Measurements from ENCODE around the gene ST13.

The ST13 gene

DNA sequence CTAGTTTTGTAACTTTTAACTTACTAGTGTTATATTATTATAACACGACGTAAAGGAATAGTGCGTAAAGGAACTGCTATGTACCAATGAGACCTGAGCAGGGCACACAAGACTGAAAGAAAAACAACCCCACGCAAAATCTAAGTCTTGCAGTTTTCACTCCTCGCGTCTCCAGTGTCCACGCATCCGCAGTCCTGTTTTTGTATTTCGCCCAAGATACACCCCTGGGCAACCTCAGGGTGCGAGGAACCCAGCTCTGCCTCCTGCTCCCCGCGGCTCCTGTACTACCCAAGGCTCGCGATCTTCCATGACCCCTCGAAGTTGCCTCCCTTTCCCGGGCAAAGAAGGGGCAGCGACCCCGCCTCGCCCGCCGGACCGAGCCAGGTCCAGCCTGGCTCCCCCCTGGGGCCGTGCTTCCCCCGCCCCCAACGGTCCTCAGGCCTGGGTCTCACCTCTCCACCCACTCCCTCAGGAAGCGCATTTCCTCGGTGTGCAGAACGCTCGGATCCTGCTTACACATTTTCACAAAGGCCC, 393 bp downstream of the ST13 start (continued):
- no peak for TF ChIP-seq SETDB1 (IDR thresholded peaks at IDR 0.05; ENCODE audit: insufficient read length, low read length)
- TF ChIP-seq GLI2 (tag by site-specific recombination; IDR thresholded peaks at IDR 0.05; ENCODE audit: borderline replicate concordance, low read depth) = no peak
- TF ChIP-seq, protein P1, sequence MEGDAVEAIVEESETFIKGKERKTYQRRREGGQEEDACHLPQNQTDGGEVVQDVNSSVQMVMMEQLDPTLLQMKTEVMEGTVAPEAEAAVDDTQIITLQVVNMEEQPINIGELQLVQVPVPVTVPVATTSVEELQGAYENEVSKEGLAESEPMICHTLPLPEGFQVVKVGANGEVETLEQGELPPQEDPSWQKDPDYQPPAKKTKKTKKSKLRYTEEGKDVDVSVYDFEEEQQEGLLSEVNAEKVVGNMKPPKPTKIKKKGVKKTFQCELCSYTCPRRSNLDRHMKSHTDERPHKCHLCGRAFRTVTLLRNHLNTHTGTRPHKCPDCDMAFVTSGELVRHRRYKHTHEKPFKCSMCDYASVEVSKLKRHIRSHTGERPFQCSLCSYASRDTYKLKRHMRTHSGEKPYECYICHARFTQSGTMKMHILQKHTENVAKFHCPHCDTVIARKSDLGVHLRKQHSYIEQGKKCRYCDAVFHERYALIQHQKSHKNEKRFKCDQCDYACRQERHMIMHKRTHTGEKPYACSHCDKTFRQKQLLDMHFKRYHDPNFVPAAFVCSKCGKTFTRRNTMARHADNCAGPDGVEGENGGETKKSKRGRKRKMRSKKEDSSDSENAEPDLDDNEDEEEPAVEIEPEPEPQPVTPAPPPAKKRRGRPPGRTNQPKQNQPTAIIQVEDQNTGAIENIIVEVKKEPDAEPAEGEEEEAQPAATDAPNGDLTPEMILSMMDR (tag by site-specific recombination; IDR thresholded peaks at IDR 0.05) = no peak
- TF ChIP-seq ZNF2 (tag by site-specific recombination; IDR thresholded peaks at IDR 0.05) = 0 out of 2 replicates have a peak, but pooled peaks have one; percentile 0
- TF ChIP-seq, protein P2, sequence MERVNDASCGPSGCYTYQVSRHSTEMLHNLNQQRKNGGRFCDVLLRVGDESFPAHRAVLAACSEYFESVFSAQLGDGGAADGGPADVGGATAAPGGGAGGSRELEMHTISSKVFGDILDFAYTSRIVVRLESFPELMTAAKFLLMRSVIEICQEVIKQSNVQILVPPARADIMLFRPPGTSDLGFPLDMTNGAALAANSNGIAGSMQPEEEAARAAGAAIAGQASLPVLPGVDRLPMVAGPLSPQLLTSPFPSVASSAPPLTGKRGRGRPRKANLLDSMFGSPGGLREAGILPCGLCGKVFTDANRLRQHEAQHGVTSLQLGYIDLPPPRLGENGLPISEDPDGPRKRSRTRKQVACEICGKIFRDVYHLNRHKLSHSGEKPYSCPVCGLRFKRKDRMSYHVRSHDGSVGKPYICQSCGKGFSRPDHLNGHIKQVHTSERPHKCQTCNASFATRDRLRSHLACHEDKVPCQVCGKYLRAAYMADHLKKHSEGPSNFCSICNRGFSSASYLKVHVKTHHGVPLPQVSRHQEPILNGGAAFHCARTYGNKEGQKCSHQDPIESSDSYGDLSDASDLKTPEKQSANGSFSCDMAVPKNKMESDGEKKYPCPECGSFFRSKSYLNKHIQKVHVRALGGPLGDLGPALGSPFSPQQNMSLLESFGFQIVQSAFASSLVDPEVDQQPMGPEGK (tag by site-specific recombination; IDR thresholded peaks at IDR 0.05) = peak; percentile 96
- no peak for TF ChIP-seq ZNF530 (tag by site-specific recombination; IDR thresholded peaks at IDR 0.05; ENCODE audit: low read depth)
- no peak for TF ChIP-seq ZNF341 (tag by site-specific recombination; IDR thresholded peaks at IDR 0.05; ENCODE audit: low read depth)

DNA sequence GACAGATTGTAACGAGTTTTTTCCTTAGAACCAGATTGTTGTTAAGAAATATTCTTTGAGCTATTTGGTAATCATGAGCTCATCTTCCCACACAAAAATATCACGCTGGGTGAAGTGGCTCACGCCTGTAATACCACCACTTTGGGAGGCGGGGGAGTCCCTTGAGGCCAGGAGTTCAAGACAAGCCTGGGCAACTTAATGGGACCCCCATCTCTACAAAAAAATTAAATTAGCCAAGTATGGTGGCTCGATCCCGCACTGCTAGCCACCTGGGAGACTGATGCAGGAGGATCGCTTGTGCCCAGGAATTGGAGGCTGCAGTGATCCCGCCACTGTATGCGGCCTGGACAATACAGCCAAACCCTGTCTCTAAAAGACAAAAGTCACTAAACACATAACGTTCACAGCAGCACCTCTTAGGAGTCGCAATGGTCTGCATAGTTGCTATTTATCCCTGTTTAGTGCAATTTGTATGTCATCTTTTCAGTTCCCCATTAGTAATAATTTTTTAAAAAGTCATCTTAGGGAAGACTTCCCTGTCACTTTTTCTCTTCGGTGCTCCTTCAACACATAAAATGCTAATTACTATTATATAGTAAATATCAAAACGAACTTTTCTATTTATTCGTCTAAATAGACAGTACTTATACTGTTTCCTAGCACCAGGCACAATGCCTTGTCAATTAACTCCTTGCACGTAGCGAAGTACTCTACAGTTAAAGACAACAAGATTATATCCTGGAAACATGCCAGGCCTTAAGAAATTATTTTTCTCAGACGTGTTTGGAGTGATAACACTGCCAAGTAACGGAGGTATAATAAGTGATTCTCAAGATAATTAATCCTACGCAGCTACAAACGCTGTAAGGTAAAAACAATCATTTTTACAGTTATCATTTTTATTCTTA, 1.1 kb downstream of the ST13 start:
- H3K27ac ChIP-seq (ENCODE audit: extremely low read depth, low read depth, low read length) = peak overlapping the region; percentile 98; the same call in 1 of the 2 replicates
- peak overlapping the region; percentile 53 for H3K4me3 ChIP-seq (ENCODE audit: low read depth, low read length)
- H3K9me3 ChIP-seq (ENCODE audit: control insufficient read depth, insufficient read depth, low read depth, low read length) = no peaks in the 10 kb centered on the region
- CTCF ChIA-PET = interaction anchor here (0.5 to 4.2 kb wide), 6 partner anchors 23 to 367 kb away, joined by 3 to 20 read pairs (median 4); no protein-coding TSS in a partner anchor
- POLR2A ChIA-PET = interaction anchor here (0.9 to 2.3 kb wide), 4 partner anchors 17 to 176 kb away, joined by 3 to 11 read pairs (median 4); partner anchors contain the start of genes MCHR1 and SLC25A17
- peaks cover 22% of the 10 kb centered on the region for H3K4me1 ChIP-seq (ENCODE audit: control insufficient read depth, insufficient read depth, low read length)
- peaks cover 8 to 28% of the 10 kb centered on the region in 2 experiments for H3K36me3 ChIP-seq (ENCODE audit: control insufficient read depth in 2 of 2, insufficient read depth in 1 of 2, low read length in 2 of 2)
- no peak for TF ChIP-seq REPIN1 (tag by site-specific recombination; IDR thresholded peaks at IDR 0.05; ENCODE audit: low read depth)
- TF ChIP-seq ZNF560 (tag by site-specific recombination; IDR thresholded peaks at IDR 0.05; ENCODE audit: borderline replicate concordance) = no peak
- no peak for TF ChIP-seq ZNF133 (tag by site-specific recombination; IDR thresholded peaks at IDR 0.05)
- TF ChIP-seq, protein P3, sequence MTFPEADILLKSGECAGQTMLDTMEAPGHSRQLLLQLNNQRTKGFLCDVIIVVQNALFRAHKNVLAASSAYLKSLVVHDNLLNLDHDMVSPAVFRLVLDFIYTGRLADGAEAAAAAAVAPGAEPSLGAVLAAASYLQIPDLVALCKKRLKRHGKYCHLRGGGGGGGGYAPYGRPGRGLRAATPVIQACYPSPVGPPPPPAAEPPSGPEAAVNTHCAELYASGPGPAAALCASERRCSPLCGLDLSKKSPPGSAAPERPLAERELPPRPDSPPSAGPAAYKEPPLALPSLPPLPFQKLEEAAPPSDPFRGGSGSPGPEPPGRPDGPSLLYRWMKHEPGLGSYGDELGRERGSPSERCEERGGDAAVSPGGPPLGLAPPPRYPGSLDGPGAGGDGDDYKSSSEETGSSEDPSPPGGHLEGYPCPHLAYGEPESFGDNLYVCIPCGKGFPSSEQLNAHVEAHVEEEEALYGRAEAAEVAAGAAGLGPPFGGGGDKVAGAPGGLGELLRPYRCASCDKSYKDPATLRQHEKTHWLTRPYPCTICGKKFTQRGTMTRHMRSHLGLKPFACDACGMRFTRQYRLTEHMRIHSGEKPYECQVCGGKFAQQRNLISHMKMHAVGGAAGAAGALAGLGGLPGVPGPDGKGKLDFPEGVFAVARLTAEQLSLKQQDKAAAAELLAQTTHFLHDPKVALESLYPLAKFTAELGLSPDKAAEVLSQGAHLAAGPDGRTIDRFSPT (tag by site-specific recombination; IDR thresholded peaks at IDR 0.05) = peak; percentile 66
- TF ChIP-seq ZBTB21 (tag by site-specific recombination; IDR thresholded peaks at IDR 0.05) = peak; percentile 50; the same call in 1 of the 2 replicates
- no peak for TF ChIP-seq ZNF777 (tag by site-specific recombination; IDR thresholded peaks at IDR 0.05; ENCODE audit: borderline replicate concordance)
- TF ChIP-seq ZFHX2 (tag by site-specific recombination; conservative IDR thresholded peaks at IDR 0.05) = peak; percentile 74
- no peak for TF ChIP-seq HOXD13 (CRISPR knock-in tag; IDR thresholded peaks at IDR 0.05; ENCODE audit: borderline replicate concordance)
- TF ChIP-seq ZSCAN16 (tag by site-specific recombination; IDR thresholded peaks at IDR 0.05) = no peak
- TF ChIP-seq ZNF514 (tag by site-specific recombination; IDR thresholded peaks at IDR 0.05) = no peak
- TF ChIP-seq ZNF341 (tag by site-specific recombination; IDR thresholded peaks at IDR 0.05; ENCODE audit: low read depth) = no peak
- TF ChIP-seq ZSCAN30 (tag by site-specific recombination; IDR thresholded peaks at IDR 0.05) = 0 out of 2 replicates have a peak, but pooled peaks have one; percentile 19
- TF ChIP-seq ZNF629 (tag by site-specific recombination; IDR thresholded peaks at IDR 0.05) = peak; percentile 74
- TF ChIP-seq, protein P4, sequence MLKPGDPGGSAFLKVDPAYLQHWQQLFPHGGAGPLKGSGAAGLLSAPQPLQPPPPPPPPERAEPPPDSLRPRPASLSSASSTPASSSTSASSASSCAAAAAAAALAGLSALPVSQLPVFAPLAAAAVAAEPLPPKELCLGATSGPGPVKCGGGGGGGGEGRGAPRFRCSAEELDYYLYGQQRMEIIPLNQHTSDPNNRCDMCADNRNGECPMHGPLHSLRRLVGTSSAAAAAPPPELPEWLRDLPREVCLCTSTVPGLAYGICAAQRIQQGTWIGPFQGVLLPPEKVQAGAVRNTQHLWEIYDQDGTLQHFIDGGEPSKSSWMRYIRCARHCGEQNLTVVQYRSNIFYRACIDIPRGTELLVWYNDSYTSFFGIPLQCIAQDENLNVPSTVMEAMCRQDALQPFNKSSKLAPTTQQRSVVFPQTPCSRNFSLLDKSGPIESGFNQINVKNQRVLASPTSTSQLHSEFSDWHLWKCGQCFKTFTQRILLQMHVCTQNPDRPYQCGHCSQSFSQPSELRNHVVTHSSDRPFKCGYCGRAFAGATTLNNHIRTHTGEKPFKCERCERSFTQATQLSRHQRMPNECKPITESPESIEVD (tag by site-specific recombination; IDR thresholded peaks at IDR 0.05) = peak; percentile 83
- no peak for TF ChIP-seq ZNF624 (tag by site-specific recombination; IDR thresholded peaks at IDR 0.05)
- TF ChIP-seq, protein P5, sequence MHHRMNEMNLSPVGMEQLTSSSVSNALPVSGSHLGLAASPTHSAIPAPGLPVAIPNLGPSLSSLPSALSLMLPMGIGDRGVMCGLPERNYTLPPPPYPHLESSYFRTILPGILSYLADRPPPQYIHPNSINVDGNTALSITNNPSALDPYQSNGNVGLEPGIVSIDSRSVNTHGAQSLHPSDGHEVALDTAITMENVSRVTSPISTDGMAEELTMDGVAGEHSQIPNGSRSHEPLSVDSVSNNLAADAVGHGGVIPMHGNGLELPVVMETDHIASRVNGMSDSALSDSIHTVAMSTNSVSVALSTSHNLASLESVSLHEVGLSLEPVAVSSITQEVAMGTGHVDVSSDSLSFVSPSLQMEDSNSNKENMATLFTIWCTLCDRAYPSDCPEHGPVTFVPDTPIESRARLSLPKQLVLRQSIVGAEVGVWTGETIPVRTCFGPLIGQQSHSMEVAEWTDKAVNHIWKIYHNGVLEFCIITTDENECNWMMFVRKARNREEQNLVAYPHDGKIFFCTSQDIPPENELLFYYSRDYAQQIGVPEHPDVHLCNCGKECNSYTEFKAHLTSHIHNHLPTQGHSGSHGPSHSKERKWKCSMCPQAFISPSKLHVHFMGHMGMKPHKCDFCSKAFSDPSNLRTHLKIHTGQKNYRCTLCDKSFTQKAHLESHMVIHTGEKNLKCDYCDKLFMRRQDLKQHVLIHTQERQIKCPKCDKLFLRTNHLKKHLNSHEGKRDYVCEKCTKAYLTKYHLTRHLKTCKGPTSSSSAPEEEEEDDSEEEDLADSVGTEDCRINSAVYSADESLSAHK (tag by site-specific recombination; IDR thresholded peaks at IDR 0.05) = no peak
- 0 out of 2 replicates have a peak, but pooled peaks have one; percentile 15 for TF ChIP-seq SP7 (tag by site-specific recombination; IDR thresholded peaks at IDR 0.05)

Data from HEK293 (cell line).